AG09319 (cell line): ENCODE data around the gene STARD3NL.

Experiments
- DNase-seq: peaks from one replicate; pipeline ENCODE4 v3.0.0-alpha.2; 2010; ENCODE audit warnings: low read depth; ENCODE audit errors: extremely low read depth
- TF ChIP-seq, protein P1 (sequence below): IDR thresholded peaks from 2 replicates; pipeline ENCODE4 v1.5.1; 2011; ENCODE audit warnings: low read depth, mild to moderate bottlenecking, inconsistent platforms, low read length, moderate library complexity

STARD3NL gene, protein sequence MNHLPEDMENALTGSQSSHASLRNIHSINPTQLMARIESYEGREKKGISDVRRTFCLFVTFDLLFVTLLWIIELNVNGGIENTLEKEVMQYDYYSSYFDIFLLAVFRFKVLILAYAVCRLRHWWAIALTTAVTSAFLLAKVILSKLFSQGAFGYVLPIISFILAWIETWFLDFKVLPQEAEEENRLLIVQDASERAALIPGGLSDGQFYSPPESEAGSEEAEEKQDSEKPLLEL

DNA sequence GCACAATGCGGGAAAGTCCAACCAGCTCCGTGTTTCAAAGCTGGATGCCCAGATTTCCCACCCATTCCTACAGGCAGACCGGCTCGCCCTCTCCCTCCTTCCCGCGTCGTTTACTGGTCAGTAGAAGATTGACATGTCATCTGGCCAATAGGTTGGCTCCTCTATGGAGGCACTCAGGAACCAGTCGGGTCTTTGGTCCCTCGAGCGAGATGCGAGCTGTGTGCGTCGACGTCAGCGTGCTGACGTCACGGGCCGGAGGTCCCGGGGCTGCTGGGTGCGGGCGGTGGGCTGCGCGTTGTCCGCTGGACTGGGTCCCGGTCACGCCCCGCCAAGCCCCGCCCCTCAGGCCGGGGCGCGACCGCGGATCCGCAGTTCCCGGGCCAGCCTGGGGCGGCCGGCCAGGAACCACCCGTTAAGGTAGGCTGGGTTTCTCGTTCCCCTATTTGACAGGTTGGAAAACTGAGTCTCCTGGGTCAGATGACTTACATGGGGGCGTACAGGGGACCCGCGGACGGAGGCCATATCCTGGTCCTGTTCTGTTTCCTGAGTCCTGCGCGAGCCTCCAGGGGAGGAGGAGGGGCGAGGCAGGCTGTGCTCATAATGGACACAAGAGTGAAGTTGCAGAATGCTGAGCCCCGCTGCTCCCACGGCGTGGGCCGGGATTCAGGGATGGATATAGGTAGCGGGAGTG lies at the start of gene STARD3NL:
Gene STARD3NL (plus strand): TSS at position 242 of the 691 bp plus-strand sequence. CDS start 29,260 bp downstream, outside the sequence.
- DNase-seq = peak; percentile 100
- TF ChIP-seq, protein P1, sequence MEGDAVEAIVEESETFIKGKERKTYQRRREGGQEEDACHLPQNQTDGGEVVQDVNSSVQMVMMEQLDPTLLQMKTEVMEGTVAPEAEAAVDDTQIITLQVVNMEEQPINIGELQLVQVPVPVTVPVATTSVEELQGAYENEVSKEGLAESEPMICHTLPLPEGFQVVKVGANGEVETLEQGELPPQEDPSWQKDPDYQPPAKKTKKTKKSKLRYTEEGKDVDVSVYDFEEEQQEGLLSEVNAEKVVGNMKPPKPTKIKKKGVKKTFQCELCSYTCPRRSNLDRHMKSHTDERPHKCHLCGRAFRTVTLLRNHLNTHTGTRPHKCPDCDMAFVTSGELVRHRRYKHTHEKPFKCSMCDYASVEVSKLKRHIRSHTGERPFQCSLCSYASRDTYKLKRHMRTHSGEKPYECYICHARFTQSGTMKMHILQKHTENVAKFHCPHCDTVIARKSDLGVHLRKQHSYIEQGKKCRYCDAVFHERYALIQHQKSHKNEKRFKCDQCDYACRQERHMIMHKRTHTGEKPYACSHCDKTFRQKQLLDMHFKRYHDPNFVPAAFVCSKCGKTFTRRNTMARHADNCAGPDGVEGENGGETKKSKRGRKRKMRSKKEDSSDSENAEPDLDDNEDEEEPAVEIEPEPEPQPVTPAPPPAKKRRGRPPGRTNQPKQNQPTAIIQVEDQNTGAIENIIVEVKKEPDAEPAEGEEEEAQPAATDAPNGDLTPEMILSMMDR = no peak

DNA sequence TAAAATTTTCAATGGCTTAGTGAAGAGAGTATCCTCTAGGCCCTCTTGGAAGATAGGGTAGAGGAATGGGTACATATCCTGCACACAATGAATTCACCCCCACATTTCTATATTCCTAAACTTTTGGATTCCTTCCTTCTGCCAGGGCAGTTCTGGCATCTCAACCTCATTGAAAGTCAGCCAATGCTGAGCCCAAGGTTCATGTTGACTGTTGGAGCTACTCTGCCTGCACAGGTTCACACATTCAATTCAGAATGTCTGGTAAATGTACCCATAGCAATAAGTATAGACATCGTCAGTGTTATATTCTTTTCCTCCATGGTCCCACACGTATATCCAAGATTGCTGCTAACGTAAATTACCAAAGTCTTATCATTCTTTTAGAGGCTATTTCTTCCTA lies 48.9 kb upstream of the STARD3NL start:
- TF ChIP-seq, protein P1 = no peak
- DNase-seq = no peak

DNA sequence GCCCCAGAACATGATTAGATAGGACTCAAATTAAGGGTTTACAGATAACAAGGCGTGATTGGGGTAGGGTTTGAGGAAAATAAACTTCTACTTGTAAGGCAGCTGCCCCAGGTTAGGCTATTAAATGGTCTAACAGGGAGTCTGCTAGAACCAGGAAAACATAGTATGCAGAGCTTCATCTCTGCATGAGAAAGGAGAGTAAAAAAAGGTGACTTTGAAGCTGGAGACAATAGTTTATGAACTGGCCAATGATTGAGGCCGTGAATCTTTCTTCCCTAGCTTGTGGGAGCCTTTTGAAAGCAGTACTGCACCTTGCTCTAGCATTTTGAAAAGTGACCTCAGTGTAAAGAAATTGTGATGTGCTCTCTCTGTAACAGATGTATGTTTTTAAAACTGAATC lies 48.5 kb upstream of the STARD3NL start:
- no peak for DNase-seq
- TF ChIP-seq, protein P1 = no peak

DNA sequence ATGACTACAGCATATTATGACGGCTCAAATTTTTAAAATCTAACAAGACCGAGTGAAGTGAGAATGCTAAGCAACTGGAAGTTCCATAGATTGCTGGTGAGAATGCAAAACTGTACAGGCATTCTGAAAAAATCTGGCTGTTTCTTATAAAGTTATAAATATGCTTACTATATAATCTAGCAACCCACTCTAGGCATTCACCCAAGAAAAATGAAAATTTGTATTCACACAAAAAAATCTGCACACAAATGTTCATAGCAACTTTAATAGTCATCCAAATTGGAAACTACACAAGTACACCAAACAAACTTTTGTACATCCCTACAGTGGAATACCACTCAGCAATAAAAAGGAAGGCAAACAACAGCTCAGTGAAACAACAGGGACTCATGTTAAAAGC lies 39.9 kb upstream of the STARD3NL start:
- TF ChIP-seq, protein P1 = no peak
- DNase-seq = no peak

DNA sequence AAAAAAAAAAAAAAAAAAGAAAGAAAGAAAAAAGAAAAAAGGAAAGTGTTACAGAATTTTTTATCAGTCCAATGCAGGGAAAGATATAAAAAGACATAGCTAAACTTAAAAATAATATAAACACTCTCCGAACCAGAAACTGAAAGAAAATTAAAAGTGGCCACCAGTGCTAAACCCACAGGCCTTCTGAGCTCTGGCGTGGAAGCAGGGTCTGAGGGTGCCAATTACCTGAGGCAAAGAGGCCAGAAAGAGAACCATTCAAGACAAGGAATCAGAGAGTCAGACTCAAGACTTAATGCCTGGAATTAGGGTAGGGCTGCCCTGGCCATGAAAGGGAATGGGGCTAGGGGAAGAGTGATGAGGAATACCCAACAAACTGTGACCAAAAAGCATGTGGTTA lies 36.9 kb upstream of the STARD3NL start:
- TF ChIP-seq, protein P1 = no peak
- no peak for DNase-seq

DNA sequence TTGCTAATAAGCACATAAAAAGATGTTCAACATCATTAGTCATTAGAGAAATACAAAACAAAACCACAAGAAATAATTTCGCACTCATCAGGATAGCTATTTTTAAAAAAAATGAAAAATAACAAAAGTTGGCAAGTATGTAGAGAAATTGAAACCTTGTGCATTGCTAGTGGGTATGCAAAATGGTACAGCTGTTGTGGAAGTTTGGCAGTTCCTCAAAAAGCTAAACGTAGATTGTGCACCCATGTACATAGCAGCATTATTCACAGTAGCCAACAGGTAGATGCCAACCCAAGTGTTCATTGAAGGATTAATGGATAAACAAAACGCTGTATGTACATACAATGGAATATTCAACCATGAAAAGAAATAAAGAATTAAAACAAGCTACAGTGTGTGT lies 35.3 kb upstream of the STARD3NL start:
- no peak for DNase-seq
- TF ChIP-seq, protein P1 = no peak

DNA sequence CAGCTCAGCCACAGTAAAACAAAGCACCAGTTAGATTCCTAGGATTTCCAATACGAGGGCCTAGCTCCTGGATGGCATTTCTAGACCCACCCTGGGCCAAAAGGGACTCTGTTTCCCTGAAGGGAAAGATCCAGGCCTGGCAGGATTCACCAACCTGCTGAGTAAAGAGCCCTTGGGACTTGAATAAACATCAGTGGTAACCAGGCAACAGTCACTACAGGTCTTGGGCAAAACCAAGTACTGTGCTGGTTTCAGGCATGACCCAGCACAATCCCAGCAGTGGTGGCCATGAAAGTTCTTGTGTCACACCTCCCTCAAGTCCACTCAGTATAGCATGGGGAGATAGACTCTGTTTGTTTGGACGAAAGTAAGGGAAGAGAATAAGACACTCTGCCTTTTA lies 31.0 kb upstream of the STARD3NL start:
- DNase-seq = no peak
- TF ChIP-seq, protein P1 = no peak
